GM21786 (cell line): Measurements from ENCODE around the gene HSD17B11.
"Not testable (repeated sequence)": the region's sequence is repeated elsewhere in the genome, so short reads cannot be mapped to it uniquely, and the experiment has no call there.

Experiments
- ATAC-seq: cut with Tn5 transposase; IDR thresholded peaks from one replicate; pipeline ENCODE4 v1.9.1; 2021; ENCODE audit not compliant: unreplicated experiment

HSD17B11 gene

GRCh38 chr4:87405211-87405820 lies 14.3 kb upstream of the HSD17B11 start:
- ATAC-seq: no peak

- not testable (repeated sequence) for ATAC-seq
Observed at GRCh38 chr4:87403732-87404131, 12.7 kb upstream of the HSD17B11 start.

GRCh38 chr4:87399954-87400353 lies 9.0 kb upstream of the HSD17B11 start:
- ATAC-seq: no peak

GRCh38 chr4:87399148-87399547 lies 8.2 kb upstream of the HSD17B11 start:
- ATAC-seq: no peak

- ATAC-seq: not testable (repeated sequence)
Observed at GRCh38 chr4:87395851-87396250, 4.9 kb upstream of the HSD17B11 start.

GRCh38 chr4:87395073-87395472 lies 4.1 kb upstream of the HSD17B11 start:
- not testable (repeated sequence) for ATAC-seq

GRCh38 chr4:87392183-87392582 lies 1.2 kb upstream of the HSD17B11 start:
- ATAC-seq: no peak

GRCh38 chr4:87391576-87392054 lies 627 bp upstream of the HSD17B11 start:
- peak; percentile 11 for ATAC-seq

- peak; percentile 0 for ATAC-seq
Observed at GRCh38 chr4:87390551-87390890, 467 bp downstream of the HSD17B11 start.

GRCh38 chr4:87390055-87390454 lies 933 bp downstream of the HSD17B11 start:
- not testable (repeated sequence) for ATAC-seq

GRCh38 chr4:87388901-87389300 lies 2.1 kb downstream of the HSD17B11 start:
- ATAC-seq: no peak

- no peak for ATAC-seq
Observed at GRCh38 chr4:87387237-87387636, 3.8 kb downstream of the HSD17B11 start.

GRCh38 chr4:87384466-87385132 lies 6.4 kb downstream of the HSD17B11 start:
- not testable (repeated sequence) for ATAC-seq

- no peak for ATAC-seq
Observed at GRCh38 chr4:87382931-87383330, 8.1 kb downstream of the HSD17B11 start.

- no peak for ATAC-seq
Observed at GRCh38 chr4:87382116-87382515, 8.9 kb downstream of the HSD17B11 start.

GRCh38 chr4:87377816-87378215 lies 13.2 kb downstream of the HSD17B11 start:
- ATAC-seq: peak; percentile 49

GRCh38 chr4:87375719-87376291 lies 15.2 kb downstream of the HSD17B11 start:
- ATAC-seq: peak; percentile 75

- no peak for ATAC-seq
Observed at GRCh38 chr4:87370068-87370467, 20.9 kb downstream of the HSD17B11 start.

GRCh38 chr4:87366521-87367162 lies 24.3 kb downstream of the HSD17B11 start:
- ATAC-seq: no peak

GRCh38 chr4:87365348-87365747 lies 25.6 kb downstream of the HSD17B11 start:
- no peak for ATAC-seq

GRCh38 chr4:87363552-87363951 lies 27.4 kb downstream of the HSD17B11 start:
- no peak for ATAC-seq
